Pons (tissue), 1 donor: ENCODE measurements around the gene FARS2.
A peak's percentile ranks its signal among the peaks of the same experiment; 100 is the strongest.

Source experiments
- DNase-seq: peaks from one replicate; pipeline ENCODE4 v3.0.0-alpha.2; 2016; ENCODE audit warnings: low spot score

FARS2 gene

DNA sequence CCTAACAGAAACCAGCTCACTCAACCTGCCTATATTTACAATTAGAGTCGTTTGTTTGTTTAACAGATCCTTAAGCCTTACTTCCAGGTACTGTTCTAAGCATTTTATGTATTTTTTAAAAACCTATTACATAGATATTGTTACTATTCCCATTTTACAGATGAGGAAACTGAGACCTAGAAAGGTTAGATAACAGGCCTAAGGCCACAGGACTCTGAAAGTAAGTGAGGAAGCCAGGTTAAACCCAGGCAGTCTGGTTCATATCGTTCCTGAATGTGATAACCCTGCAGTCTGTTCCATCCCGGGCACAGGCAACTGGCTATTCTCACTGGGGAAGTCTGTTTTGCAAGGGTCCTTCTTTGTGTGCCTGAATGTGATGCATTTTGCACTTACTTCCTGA is 322.2 kb downstream of the FARS2 start:
- no peak for DNase-seq

DNA sequence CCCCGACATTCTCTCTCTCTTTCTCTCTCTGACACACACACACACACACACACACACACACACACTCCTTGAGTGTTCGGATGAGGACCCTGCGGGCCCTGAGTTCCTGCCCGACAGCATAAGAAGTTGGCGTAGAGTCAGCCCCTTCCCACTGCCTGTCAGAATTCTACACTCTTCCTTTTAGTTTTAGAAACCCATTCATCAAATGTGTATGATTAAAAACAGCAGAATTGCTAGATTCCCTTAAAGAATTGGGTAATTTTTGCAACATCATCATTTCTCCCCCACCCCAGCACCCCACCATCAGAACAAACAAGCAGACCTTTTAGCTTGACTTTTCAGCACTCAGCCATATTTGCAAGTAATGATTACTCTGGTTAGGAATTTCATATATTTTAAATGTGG is 322.8 kb downstream of the FARS2 start:
- no peak for DNase-seq

DNA sequence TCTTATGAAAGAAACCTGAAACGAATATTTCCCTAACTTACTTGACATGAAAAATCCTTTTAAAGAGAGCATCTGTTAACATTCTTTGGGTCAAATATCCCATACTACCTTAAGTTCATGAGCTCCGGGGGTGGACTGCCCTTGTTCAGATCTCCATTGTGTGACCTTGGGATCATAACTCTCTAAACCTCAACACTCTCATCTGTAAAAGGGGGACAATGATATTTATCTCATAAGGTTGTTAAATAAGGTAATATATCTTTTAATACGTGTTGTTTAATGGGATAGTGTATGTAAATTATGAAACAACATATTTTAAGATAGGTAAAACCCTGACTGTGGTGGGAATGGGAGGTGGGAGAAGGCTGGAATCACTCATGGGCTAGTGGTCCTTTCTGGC is 326.3 kb downstream of the FARS2 start:
- no peak for DNase-seq

DNA sequence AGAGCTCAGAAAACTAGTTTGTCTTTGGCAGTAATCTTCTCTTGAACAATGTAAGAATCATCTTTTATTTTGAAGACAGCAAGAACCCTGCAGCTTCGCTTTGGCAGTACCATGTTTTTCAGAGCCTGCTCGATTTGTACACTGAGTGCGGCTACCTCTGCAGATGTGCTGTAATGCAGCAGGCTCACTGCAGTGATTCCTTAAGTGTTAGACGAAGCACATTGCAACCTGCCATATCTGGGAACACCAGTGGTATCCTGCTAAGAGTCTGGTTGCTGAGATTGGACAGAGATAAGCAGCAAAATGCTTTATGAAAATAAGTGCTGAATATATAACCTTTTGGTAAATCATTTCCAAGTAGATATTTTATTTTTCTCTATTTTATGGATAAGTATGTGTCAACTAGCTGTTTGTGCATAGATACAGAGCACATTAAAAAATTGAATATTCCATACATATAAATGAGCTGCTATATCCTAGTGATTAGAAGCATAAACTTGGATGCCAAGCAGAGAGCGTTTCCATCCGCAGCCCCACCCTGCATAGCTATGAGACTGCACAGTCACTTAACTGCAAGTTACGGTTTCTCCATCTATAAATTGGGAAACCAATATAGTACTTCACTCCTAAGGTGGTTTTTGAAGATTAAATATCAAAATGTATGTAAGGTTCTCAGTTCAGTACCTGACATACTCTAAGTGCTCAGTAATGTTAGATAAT is 328.3 kb downstream of the FARS2 start:
- DNase-seq: no peak

DNA sequence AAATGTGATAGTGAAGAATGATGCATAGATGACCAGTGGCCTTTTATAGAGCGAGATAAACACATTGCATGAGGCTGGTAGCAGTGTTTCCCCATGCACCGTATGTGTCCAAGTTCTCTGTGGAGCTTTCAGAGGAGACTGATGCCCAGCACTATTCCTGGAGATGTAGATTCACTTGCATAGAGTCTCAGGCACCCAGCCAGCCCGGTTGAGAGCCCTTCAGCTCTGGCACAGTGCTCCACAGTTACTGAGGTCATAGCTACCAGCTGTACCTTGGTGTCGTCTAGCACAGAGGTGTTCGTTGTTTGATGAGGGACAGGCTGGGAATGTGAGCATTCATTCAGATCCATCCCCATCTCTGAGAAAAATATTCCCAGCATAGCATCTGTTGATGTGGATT is 328.9 kb downstream of the FARS2 start:
- peak; percentile 22 for DNase-seq

DNA sequence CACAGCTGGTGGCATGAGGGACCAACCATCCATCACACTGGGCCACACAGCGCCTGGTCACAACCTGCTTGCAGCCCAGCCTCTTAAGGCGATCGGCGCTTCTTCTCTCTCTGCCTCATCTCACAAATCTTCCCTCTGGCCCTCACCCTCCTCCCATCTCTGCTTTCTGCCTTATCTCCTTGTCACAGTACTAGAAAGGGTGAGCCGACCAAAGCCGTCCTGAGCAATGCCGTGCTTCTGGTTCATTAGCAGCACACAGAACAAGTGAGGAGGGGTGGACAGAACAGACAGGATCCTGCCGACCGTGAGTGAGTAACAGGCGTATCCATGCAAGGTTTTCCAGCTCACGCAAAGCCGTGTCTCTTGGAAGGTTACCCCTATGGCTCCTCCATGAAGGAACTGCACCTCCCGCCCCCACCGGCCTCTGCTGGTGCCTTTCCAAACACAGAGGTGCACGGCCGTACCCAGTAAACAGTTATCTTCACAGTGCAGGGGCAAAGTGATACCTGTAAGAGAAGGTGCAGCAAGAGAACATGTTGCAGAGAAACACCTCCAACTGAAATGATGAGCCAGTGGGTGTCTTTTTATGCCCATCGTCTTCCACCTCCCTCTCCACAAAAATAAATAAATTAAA is 331.7 kb downstream of the FARS2 start:
- DNase-seq: no peak

DNA sequence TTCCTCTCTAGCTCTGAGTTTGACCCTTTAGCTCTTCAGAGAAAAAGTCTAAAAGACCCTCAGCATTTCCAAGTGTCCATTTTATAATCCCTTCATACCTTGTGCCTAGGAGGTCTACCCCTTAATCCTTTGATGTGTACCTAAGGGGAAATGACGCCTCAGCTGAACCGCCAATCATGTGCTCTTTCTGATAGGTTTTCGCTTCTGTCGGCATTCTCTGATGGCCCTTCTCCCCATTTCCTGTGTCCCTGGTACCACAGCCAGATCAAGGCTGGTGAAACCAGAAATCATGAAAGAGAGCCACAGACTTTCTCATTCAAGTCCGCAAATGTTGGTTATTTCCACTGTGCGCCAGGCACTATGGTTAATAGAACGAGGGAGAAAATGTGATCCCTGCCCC is 333.9 kb downstream of the FARS2 start:
- no peak for DNase-seq

DNA sequence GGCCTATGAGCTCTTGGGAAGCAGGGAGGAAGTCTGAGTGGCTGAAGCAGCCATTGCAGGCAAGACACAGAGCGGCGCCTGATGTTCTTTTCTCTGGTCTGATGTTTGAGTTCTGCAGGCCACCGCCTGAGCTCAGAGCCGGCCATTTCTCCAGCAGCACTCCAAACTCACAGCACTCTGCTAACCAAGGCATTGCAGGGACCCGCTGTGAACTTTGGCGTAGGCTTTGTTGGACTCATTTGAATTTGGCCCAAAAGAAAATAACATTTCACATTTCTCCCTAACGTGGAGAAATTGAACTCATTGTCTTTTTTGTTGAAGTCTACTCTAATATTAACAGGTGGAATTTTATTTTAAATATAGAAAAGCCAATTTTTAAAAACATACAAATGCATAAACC is 336.1 kb downstream of the FARS2 start:
- no peak for DNase-seq

DNA sequence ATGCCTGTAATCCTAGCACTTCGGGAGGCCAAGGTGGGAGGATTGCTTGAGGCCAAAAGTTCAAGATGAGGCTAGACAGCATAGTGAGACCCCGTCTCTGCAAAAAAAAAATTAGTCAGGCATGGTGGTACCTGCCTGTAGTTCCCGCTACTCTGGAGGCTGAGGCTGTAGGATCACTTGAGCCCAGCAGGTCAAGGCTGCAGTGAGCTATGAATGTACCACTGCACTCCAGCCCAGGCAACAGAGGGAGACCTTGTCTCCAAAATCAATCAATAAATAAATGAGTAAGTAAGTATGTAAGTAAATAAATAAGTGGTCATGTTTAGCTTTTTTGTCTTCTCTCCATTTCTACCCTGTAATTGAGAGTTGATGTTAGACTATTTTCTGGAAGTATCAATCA is 336.8 kb downstream of the FARS2 start:
- no peak for DNase-seq

DNA sequence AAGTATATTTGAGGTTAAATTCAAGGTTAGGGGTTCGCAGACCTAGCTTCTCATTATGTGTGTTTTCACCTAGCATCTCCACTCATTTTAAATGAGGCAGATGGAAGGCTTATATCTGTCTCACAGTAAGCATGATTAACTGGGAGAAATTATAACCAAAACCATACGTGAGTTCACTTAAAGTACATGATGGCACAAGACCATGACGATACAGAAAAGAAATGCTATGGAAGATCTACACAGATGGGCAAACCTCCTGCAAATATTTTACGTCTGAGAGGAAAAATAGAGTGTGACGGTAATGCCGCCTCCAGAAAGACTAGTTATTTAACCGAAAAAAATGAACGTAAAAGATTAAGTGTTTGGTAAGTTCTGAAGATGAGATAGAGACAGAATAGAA is 337.8 kb downstream of the FARS2 start:
- no peak for DNase-seq

DNA sequence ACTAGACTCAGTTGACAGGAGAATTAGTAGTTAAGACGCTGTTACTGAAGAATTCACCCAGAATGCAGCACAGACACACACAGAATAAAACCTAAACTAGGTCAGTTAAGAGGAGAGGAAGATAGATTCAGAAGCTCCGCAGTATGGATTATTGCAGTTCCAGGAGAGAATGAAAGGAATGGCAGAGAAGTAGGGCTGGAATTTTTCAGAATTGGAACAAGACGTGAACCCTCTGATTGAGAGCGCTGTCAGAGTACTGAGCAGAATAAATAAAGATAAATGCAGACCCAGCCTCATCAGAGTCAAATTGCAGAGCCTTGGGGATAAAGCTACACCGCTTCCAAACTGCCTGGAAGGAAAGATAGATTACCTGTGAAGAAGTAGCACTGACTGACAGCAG is 344.6 kb downstream of the FARS2 start:
- DNase-seq: no peak

DNA sequence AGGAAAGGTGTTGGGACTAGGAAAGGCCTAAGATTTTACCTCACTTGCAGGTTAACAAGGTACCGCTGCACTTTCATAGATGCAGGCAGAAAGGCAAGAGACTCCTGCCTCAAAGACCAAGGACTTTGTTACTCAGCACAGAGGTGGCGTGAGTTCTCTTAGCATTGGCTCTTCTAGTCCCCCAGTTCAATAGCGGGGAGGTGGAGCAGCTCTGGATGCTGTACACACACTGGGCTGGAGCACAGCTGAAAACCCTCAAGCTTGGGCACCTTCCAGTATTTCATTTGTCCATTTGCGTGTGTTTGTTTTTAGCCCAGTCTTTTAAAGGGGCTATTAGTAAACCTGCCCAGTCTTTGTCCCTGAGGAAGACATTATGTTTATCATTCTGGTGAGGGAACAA is 345.2 kb downstream of the FARS2 start:
- DNase-seq: peak; percentile 9

DNA sequence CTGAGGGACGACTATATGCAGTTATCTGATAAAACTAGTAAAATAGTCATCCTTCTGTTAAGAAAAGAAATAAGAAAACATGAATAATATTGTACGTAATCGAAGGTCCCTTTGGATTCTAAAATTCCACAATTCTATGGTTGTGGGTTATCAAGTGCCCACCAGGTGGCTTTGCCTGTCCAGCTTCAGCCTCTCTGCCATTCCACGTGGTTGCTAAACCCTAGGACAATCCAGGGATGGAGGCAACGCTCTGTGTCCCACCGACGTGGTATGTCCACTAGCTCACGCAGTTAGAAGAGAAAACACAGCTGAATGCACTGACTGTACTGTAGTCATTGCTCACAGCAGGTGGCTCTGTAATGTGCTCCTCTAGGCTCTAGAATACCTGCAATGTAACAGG is 349.3 kb downstream of the FARS2 start:
- DNase-seq: no peak

DNA sequence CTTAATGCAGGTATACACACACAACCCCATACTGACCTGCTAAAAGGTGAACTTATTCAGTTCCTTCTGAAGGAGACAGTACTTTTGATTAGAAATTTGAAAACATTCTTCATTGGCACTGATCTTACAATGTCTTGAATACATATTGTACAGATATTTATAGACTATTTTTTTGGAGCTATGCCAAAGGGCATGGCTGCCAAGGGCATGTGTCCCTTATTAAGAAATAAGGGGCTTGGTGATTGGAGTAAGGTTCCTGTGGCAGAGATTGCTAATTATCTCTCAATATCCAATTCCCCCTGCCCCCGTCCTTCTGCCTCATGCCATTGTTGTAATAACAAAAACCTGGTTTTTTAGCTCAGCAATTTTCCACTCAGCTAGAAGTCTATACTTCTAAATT is 355.9 kb downstream of the FARS2 start:
- no peak for DNase-seq

DNA sequence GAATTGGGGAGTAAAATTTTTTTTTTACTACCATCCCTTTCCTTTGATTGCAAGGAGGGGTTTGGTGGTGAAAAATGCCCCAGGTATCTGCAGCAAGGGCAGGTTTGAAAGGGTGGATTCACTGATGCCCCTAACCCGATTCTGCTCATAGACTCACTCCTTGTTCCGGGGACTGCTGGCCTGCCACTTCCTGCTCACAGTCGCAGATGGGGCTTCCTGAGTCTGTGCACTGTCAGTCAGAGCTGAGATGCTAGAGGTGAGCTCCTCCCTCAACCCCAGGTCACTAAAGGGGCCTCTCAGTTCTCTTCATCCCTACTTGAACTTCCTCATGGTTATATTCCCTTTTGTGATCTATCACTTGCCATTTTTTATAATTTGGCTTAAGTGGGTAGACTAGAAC is 357.9 kb downstream of the FARS2 start:
- no peak for DNase-seq

DNA sequence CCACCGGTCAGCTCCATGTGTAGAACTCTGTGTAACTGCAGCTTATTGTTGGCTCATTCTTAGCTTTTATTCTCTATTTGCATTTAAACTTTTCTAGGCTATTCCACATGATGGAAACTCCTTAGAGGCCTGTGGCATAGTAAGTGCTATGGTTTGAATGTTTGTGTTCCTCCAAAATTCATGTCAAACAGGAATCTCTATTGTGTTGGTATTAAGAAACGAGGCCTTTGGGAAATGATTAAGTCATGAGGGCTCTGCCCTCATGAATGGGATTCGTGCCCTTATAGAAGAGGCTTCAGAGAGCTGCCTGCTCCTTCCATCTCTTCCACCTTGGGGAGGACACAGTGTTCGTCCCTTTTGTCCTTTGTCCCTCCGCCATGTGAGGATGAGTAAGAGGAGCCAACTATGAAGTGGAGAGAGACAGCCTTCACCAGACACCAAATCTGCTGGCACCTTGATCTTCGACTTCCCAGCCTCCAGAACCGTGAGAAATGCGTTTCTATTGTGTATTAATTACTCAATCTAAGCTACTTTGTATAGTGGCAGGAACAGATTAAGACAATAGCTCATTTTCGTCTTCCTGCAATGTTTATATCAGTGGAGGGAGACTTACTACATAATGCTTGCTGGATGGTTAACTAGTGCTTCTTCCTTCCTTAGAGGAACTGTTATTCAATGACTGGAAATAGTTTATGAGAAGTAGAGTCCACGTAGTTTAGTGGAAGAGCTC is 361.1 kb downstream of the FARS2 start:
- no peak for DNase-seq

DNA sequence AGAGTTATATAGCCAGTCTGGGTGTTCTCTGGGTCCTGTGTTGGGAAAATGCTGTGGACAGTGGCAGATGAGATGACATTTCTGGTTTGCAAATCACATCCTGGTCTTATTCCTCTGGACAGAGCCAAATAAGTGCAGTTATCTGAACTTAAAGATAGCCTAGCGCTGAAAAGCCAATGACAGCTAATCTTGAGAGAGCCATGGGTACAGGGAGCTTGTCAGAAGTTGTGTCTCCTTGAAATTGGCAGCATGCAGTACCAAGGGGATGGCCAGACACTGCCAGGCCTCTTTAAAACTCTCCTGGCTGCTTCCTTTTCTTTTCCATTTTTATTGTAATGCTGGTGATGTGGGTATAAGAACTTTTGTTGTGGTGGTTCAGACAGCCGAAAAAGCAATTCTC is 362.5 kb downstream of the FARS2 start:
- no peak for DNase-seq

DNA sequence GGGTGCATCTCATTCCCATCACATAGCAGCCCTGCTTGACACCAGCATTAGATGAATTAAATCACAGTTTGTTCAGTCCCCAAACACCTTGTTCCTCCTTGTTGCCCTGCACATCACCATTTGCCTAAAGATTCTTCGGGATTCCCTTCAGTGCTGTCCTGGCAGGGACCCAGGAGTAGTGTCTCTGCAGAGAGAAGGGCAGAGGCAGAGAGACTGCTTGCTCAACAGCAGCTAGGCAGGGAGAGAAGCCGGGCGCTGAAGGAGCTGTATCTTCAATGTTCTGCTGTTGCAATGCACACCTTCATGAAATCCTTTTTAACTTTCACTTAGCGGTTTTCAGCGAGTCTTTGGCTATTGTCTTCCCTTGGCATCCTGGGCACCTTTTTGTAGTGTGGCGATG is 362.9 kb downstream of the FARS2 start:
- peak; percentile 5 for DNase-seq

DNA sequence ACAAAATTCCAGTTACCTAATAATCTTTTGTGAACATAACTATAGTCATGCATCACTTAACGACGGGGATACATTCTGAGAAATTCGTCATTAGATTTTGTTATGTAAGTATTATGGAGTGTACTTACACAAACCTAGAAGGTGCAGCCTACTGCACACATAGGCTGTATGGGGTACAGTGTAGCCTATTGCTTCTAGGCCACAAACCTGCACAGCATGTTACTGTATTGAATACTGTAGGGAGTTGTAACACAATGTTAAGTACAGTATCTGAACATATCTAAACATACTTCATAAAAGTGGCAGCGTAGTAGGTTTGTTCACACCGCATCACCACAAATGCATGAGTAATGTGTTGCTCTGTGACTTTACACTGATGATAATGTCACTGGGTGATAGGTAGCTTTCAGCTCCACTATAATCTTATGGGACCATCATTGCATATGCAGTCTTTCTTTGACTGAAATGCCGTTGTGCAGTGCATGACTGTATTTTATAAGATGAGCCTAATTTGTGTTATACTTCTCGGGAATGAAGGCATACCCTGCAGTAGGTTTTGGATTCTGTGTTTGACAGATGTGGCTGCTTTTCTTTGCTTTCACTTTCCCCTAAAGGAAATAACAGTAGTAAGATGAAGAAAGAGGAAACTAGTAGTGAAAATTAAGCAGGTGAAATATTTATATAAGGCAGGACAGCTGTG is 365.6 kb downstream of the FARS2 start:
- no peak for DNase-seq

DNA sequence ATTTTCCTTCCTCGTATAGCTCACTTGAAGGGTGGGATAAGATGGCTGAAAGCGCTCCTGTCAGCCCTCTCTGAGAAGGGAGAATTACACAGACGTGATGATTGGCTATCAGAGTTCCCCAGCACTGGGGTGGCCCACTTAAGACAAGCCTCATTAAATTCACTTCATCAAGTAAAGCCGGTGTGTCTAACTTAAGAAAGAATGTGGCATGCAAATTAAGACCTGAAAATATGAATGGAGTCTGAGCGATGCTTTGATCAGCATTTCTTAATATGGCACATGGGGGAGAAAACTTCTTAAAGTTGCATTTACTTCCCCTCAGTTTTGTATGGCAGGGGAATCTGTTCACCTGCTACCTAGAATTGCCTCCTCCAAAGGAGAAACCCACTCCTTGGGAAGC is 369.3 kb downstream of the FARS2 start:
- DNase-seq: no peak

DNA sequence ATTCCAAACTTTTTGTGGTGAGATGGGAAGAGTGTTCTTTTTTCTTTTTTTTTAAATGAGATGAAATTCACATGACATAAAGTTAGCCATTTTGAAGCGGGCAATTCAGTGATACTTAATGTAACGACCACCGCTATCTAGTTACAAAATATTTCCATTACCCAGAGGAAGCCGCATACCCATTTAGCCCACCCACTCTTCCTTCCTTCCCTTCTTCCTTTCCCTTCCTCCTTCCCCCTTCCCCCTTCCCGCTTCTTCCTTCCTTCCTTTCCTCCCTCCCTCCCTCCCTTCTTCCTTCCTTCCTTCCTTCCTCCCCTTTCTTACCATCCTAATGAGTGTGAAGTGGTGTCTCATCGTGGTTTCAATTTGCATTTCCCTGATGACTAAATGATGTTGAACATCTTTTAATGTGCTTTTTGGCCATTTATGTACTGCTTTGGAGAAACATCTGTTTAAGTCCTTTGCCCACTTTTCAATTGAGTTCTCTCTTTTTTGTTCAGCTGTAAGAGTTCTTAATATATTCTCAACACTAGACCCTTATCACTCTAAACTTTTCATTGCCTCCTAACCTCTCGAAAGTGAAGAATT is 371.1 kb downstream of the FARS2 start:
- DNase-seq: no peak

DNA sequence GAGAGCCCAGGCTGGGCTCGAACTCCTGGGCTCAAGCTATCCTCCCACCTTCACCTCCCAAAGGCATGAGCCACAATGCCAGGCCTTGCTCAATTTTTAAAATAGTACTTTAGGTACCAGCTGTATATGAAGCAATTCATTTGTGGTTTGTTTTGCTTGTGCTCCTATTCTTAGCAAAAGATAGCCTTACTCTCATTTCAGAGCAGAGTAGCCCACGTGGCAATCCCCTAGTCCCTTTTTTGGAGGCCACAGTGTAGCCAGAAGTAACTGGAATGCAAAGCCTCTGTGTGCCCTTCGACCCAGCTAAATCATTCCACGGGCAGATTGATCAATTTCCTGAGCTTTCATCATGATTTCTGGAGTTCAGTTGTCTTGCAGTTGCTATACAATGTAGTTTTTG is 373.2 kb downstream of the FARS2 start:
- no peak for DNase-seq
